ENCODE measurements around the gene C1QTNF4. TPM values are rescaled to one million over a fixed set of nuclear protein-coding genes. Genes with fewer than 3 reads are reported as not detected.

C1QTNF4 gene
- total and polyA plus RNA-seq, 9 of the 15 experiments (the other 6 are each of a cell fraction or from before 2014, with no cell fraction given): not detected

DNA sequence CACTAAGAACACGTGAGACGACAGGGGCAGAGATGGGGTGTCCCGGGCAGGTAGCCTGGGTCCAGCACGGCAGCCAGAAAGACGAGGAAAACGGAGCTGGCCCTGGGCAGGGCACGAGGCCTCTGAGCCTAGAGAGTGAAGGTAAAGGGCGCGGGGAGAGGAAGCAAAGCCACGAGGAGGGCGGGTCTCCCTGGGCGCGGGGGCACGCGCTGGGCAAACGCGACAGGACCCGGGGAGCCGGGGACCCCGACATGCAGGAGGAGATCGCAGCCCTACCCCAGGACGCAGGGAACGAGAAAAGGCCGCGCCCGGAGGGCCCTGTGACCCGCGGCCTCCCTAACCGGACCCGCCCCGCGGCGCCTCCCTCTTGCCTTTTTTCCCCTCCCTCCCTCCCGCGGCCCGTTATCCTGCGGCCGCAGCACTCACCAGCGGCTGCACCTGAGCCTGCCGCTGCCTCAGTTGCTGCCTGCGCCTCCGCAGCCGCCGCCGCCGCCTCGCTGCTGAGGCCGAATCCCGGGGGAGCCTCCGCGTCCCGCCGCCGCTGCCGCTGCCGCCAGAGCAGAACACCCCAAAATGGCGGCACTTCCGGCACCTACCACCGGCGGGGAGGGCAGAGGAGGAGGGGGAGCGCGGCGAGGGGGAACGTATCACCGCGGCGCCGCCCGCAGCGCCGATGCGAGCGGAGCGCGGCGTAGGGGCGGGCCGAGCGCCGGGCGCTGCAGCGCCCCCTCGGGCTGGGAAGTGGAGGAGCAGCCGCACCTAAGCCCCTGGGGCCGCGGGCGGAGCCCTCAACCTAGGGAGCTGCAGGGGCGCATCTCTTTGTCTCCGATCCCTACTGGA, 41.4 kb downstream of the C1QTNF4 start, which contains the start of gene CELF1 (continued):
- TF ChIP-seq, protein P1, sequence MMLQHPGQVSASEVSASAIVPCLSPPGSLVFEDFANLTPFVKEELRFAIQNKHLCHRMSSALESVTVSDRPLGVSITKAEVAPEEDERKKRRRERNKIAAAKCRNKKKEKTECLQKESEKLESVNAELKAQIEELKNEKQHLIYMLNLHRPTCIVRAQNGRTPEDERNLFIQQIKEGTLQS (IDR thresholded peaks at IDR 0.05): no peak
- TF ChIP-seq, protein P1 (CRISPR knock-in tag; conservative IDR thresholded peaks at IDR 0.05): 0 out of 2 replicates have a peak, but pooled peaks have one; percentile 21
- TF ChIP-seq, protein P2, sequence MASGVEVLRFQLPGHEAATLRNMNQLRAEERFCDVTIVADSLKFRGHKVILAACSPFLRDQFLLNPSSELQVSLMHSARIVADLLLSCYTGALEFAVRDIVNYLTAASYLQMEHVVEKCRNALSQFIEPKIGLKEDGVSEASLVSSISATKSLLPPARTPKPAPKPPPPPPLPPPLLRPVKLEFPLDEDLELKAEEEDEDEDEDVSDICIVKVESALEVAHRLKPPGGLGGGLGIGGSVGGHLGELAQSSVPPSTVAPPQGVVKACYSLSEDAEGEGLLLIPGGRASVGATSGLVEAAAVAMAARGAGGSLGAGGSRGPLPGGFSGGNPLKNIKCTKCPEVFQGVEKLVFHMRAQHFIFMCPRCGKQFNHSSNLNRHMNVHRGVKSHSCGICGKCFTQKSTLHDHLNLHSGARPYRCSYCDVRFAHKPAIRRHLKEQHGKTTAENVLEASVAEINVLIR (CRISPR knock-in tag; IDR thresholded peaks at IDR 0.05): peak; percentile 47; the same call in 1 of the 2 replicates
- TF ChIP-seq XRCC4 (IDR thresholded peaks at IDR 0.05; ENCODE audit: extremely low read depth, insufficient read depth, insufficient read length): no peak
- TF ChIP-seq COPS2 (conservative IDR thresholded peaks at IDR 0.05): no peak
- TF ChIP-seq KDM5B (IDR thresholded peaks at IDR 0.05; ENCODE audit: insufficient replicate concordance, low read depth, low read length): peak; percentile 35
- TF ChIP-seq, protein P3, sequence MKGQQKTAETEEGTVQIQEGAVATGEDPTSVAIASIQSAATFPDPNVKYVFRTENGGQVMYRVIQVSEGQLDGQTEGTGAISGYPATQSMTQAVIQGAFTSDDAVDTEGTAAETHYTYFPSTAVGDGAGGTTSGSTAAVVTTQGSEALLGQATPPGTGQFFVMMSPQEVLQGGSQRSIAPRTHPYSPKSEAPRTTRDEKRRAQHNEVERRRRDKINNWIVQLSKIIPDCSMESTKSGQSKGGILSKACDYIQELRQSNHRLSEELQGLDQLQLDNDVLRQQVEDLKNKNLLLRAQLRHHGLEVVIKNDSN (CRISPR knock-in tag; IDR thresholded peaks at IDR 0.05): peak; percentile 50
- TF ChIP-seq, protein P4, sequence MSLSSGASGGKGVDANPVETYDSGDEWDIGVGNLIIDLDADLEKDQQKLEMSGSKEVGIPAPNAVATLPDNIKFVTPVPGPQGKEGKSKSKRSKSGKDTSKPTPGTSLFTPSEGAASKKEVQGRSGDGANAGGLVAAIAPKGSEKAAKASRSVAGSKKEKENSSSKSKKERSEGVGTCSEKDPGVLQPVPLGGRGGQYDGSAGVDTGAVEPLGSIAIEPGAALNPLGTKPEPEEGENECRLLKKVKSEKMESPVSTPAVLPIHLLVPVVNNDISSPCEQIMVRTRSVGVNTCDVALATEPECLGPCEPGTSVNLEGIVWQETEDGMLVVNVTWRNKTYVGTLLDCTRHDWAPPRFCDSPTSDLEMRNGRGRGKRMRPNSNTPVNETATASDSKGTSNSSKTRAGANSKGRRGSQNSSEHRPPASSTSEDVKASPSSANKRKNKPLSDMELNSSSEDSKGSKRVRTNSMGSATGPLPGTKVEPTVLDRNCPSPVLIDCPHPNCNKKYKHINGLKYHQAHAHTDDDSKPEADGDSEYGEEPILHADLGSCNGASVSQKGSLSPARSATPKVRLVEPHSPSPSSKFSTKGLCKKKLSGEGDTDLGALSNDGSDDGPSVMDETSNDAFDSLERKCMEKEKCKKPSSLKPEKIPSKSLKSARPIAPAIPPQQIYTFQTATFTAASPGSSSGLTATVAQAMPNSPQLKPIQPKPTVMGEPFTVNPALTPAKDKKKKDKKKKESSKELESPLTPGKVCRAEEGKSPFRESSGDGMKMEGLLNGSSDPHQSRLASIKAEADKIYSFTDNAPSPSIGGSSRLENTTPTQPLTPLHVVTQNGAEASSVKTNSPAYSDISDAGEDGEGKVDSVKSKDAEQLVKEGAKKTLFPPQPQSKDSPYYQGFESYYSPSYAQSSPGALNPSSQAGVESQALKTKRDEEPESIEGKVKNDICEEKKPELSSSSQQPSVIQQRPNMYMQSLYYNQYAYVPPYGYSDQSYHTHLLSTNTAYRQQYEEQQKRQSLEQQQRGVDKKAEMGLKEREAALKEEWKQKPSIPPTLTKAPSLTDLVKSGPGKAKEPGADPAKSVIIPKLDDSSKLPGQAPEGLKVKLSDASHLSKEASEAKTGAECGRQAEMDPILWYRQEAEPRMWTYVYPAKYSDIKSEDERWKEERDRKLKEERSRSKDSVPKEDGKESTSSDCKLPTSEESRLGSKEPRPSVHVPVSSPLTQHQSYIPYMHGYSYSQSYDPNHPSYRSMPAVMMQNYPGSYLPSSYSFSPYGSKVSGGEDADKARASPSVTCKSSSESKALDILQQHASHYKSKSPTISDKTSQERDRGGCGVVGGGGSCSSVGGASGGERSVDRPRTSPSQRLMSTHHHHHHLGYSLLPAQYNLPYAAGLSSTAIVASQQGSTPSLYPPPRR (CRISPR knock-in tag; IDR thresholded peaks at IDR 0.05; ENCODE audit: borderline replicate concordance): no peak
- TF ChIP-seq, protein P5, sequence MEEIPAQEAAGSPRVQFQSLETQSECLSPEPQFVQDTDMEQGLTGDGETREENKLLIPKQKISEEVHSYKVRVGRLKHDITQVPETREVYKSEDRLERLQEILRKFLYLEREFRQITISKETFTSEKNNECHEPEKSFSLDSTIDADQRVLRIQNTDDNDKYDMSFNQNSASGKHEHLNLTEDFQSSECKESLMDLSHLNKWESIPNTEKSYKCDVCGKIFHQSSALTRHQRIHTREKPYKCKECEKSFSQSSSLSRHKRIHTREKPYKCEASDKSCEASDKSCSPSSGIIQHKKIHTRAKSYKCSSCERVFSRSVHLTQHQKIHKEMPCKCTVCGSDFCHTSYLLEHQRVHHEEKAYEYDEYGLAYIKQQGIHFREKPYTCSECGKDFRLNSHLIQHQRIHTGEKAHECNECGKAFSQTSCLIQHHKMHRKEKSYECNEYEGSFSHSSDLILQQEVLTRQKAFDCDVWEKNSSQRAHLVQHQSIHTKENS (CRISPR knock-in tag; IDR thresholded peaks at IDR 0.05): no peak
- TF ChIP-seq NONO (IDR thresholded peaks at IDR 0.05; ENCODE audit: low read depth in 2 of 2, low read length in 1 of 2): peak in 1 of 2 experiments; percentile 92; a peak in 3 of 4 replicates
- TF ChIP-seq, protein P6, sequence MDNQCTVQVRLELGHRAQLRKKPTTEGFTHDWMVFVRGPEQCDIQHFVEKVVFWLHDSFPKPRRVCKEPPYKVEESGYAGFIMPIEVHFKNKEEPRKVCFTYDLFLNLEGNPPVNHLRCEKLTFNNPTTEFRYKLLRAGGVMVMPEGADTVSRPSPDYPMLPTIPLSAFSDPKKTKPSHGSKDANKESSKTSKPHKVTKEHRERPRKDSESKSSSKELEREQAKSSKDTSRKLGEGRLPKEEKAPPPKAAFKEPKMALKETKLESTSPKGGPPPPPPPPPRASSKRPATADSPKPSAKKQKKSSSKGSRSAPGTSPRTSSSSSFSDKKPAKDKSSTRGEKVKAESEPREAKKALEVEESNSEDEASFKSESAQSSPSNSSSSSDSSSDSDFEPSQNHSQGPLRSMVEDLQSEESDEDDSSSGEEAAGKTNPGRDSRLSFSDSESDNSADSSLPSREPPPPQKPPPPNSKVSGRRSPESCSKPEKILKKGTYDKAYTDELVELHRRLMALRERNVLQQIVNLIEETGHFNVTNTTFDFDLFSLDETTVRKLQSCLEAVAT (IDR thresholded peaks at IDR 0.05): peak in 1 of 2 experiments; percentile 30; a peak in 2 of 4 replicates
- no peak for TF ChIP-seq DDX20 (tag; IDR thresholded peaks at IDR 0.05; ENCODE audit: low read depth)
- no peak for TF ChIP-seq PTTG1 (tag; IDR thresholded peaks at IDR 0.05; ENCODE audit: low read depth)
- TF ChIP-seq ZNF830 (CRISPR knock-in tag; IDR thresholded peaks at IDR 0.05): no peak
- TF ChIP-seq GATA2 (CRISPR knock-in tag; IDR thresholded peaks at IDR 0.05): no peak

Measured in K562 (cell line).